HepG2 (cell line): Measurements from ENCODE around the gene SLIT1. TPM values are rescaled to one million over a fixed set of nuclear protein-coding genes. Genes with fewer than 3 reads are reported as not detected.

Experiments
- ATF7 ChIP-seq, 2 experiments: fragments of 450-650 bp in 1 of 2; sonication (generic) in 1 of 2; formaldehyde crosslinking in 1 of 2; IDR thresholded peaks; 2 replicates each; pipeline versions ENCODE4 v1.4.0 to v1.6.1; 2016 to 2020; ENCODE audit warnings: antibody characterized with exemption in 1 of 2, mild to moderate bottlenecking in 1 of 2, missing genetic modification reagents in 1 of 2
- DNMT3B ChIP-seq: conservative IDR thresholded peaks from 2 replicates; pipeline ENCODE4 v1.6.1; 2016; ENCODE audit warnings: missing biosample characterization, control low read depth
- FOXM1 ChIP-seq: sonication (generic); formaldehyde crosslinking; IDR thresholded peaks from 2 replicates; pipeline ENCODE4 v1.5.0; 2020; ENCODE audit warnings: missing genetic modification reagents
- FOXP1 ChIP-seq, 2 experiments: fragments of 450-650 bp in 1 of 2; IDR thresholded peaks; 2 replicates each; pipeline ENCODE4 v1.6.1; 2017 to 2018; ENCODE audit warnings: antibody characterized with exemption in 1 of 2
- JUN ChIP-seq: sonication (generic); formaldehyde crosslinking; IDR thresholded peaks from 2 replicates; pipeline ENCODE4 v1.4.0; 2020; ENCODE audit warnings: mild to moderate bottlenecking, missing genetic modification reagents
- LCORL ChIP-seq, 2 experiments: fragments of 450-650 bp in 1 of 2; sonication (generic) in 1 of 2; formaldehyde crosslinking in 1 of 2; IDR thresholded peaks; 2 replicates each; pipeline versions ENCODE4 v1.5.0 to v1.6.1; 2017 to 2020; ENCODE audit warnings: antibody characterized with exemption in 1 of 2, missing genetic modification reagents in 1 of 2
- NFRKB ChIP-seq: fragments of 450-650 bp; IDR thresholded peaks from 2 replicates; pipeline ENCODE4 v1.6.1; 2017
- RAD51 ChIP-seq: fragments of 450-650 bp; IDR thresholded peaks from 2 replicates; pipeline ENCODE4 v1.6.1; 2016; ENCODE audit warnings: borderline replicate concordance
- RBAK ChIP-seq: sonication (generic); formaldehyde crosslinking; IDR thresholded peaks from 2 replicates; pipeline ENCODE4 v1.5.1; 2020; ENCODE audit warnings: mild to moderate bottlenecking, missing genetic modification reagents
- SMARCC2 ChIP-seq: fragments of 450-650 bp; IDR thresholded peaks from 2 replicates; pipeline ENCODE4 v1.6.1; 2017; ENCODE audit warnings: antibody characterized with exemption, mild to moderate bottlenecking
- ZMYM3 ChIP-seq: sonication (generic); formaldehyde crosslinking; IDR thresholded peaks from 2 replicates; pipeline ENCODE4 v1.5.1; 2020; ENCODE audit warnings: mild to moderate bottlenecking, missing genetic modification reagents
- ZNF234 ChIP-seq: sonication (generic); formaldehyde crosslinking; conservative IDR thresholded peaks from 2 replicates; pipeline ENCODE4 v1.5.1; 2020; ENCODE audit warnings: mild to moderate bottlenecking, missing genetic modification reagents
- ZNF512B ChIP-seq: sonication (generic); formaldehyde crosslinking; IDR thresholded peaks from 2 replicates; pipeline ENCODE4 v1.5.1; 2020; ENCODE audit warnings: missing genetic modification reagents, mild to moderate bottlenecking, borderline replicate concordance
- ZNF564 ChIP-seq: sonication (generic); formaldehyde crosslinking; IDR thresholded peaks from 2 replicates; pipeline ENCODE4 v1.8.1; 2023; ENCODE audit warnings: mild to moderate bottlenecking, missing genetic modification reagents
- ZNF615 ChIP-seq: sonication (generic); formaldehyde crosslinking; IDR thresholded peaks from 2 replicates; pipeline ENCODE4 v1.5.0; 2020; ENCODE audit warnings: mild to moderate bottlenecking, missing genetic modification reagents, borderline replicate concordance
- ZNF619 ChIP-seq: sonication (generic); formaldehyde crosslinking; IDR thresholded peaks from 2 replicates; pipeline ENCODE4 v1.4.0; 2020; ENCODE audit warnings: mild to moderate bottlenecking, missing genetic modification reagents
- polyA plus RNA-seq, 8 experiments: library from polyadenylated mRNA; depleted of rRNA in 3 of 8; stranded (reverse) in 7 of 8; unstranded in 1 of 8; fragments of >200 nt; fragmentation: Illumina TruSeq in 4 of 8; extraction: Trizol in 4 of 8; gene quantifications; 2 replicates each; pipeline versions ENCODE4 v1.2.1 to v1.2.3, GENCODE V29; 2011 to 2016; ENCODE audit warnings: low read depth in 4 of 8, missing spikeins in 1 of 8, mixed read lengths in 1 of 8; ENCODE audit not compliant: insufficient read depth in 1 of 8
- total RNA-seq, 5 experiments: library from RNA; depleted of rRNA; stranded (reverse); fragments of >200 nt; fragmentation: Illumina TruSeq; extraction: Trizol; gene quantifications; 2 replicates each; pipeline ENCODE4 v1.2.3, GENCODE V29; 2016; ENCODE audit warnings: low read depth in 1 of 5
- TF ChIP-seq, protein P1 (sequence below): sonication (generic); formaldehyde crosslinking; IDR thresholded peaks from 2 replicates; pipeline ENCODE4 v1.4.0; 2020; ENCODE audit warnings: missing genetic modification reagents
- TF ChIP-seq, protein P2 (sequence below): sonication (generic); formaldehyde crosslinking; IDR thresholded peaks from 2 replicates; pipeline ENCODE4 v1.4.0; 2020; ENCODE audit warnings: missing genetic modification reagents, borderline replicate concordance
- TF ChIP-seq, protein P3 (sequence below): sonication (generic); formaldehyde crosslinking; IDR thresholded peaks from 2 replicates; pipeline ENCODE4 v1.5.0; 2020; ENCODE audit warnings: missing genetic modification reagents
- TF ChIP-seq, protein P4 (sequence below): sonication (generic); formaldehyde crosslinking; IDR thresholded peaks from 2 replicates; pipeline ENCODE4 v1.4.0; 2020; ENCODE audit warnings: mild to moderate bottlenecking, missing genetic modification reagents

The SLIT1 gene
- total and polyA plus RNA-seq, 2 of the 13 experiments (the other 11 are each of a cell fraction or from before 2014, with no cell fraction given): 0.09 to 0.33 TPM

DNA sequence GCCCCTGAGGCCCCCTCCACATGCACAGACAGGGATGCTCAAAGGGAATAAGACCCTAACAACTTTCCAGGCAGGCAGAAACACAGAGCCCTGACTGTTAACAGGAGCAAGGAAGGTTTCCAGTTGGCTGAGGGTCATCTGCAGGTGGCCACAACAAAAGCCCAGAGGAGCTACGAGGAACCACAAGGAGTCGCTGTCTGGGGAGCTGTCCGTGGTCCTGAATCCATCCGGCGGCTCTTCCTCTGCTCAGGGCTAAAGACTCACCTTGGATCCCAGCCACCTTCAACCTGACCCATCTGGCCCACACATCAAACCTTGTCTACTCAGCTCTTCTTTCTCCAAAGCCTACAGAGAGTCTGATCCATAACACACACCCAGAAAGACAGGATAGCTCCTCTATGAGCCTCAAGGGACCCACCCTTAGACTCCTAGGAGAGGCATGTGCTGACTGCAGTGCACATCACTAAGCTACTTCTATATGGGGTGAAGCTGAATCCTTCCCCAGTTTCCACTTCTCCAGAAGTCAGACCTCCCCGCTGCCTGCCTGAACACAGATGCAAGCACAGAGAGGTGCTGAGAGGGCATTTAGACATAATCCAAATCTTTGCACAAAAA, 104.0 kb downstream of the SLIT1 start (continued):
- TF ChIP-seq ATF7 (IDR thresholded peaks at IDR 0.05) (no peak), ATF7 (CRISPR knock-in tag; IDR thresholded peaks at IDR 0.05) (no peak), ZNF234 (CRISPR knock-in tag) (no peak; the same call in 1 of the 2 replicates), SMARCC2 (no peak), NFRKB (no peak), DNMT3B (CRISPR knock-in tag) (peak; percentile 98; the same call in 1 of the 2 replicates), RAD51 (no peak), ZNF619 (CRISPR knock-in tag) (0 out of 2 replicates have a peak, but pooled peaks have one; percentile 61), FOXP1 (IDR thresholded peaks at IDR 0.05) (no peak), FOXP1 (CRISPR knock-in tag; IDR thresholded peaks at IDR 0.05) (0 out of 2 replicates have a peak, but pooled peaks have one; percentile 16), RBAK (CRISPR knock-in tag) (no peak), ZNF564 (CRISPR knock-in tag) (peak; percentile 74; the same call in 1 of the 2 replicates), ZNF615 (CRISPR knock-in tag) (peak; percentile 78; the same call in 1 of the 2 replicates), LCORL (IDR thresholded peaks at IDR 0.05) (no peak), LCORL (CRISPR knock-in tag; IDR thresholded peaks at IDR 0.05) (no peak), ZNF512B (CRISPR knock-in tag) (no peak), JUN (no peak), ZMYM3 (CRISPR knock-in tag) (no peak), FOXM1 (CRISPR knock-in tag) (peak; percentile 86; the same call in 1 of the 2 replicates)
- TF ChIP-seq, protein P1, sequence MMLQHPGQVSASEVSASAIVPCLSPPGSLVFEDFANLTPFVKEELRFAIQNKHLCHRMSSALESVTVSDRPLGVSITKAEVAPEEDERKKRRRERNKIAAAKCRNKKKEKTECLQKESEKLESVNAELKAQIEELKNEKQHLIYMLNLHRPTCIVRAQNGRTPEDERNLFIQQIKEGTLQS: peak; percentile 87
- TF ChIP-seq, protein P2, sequence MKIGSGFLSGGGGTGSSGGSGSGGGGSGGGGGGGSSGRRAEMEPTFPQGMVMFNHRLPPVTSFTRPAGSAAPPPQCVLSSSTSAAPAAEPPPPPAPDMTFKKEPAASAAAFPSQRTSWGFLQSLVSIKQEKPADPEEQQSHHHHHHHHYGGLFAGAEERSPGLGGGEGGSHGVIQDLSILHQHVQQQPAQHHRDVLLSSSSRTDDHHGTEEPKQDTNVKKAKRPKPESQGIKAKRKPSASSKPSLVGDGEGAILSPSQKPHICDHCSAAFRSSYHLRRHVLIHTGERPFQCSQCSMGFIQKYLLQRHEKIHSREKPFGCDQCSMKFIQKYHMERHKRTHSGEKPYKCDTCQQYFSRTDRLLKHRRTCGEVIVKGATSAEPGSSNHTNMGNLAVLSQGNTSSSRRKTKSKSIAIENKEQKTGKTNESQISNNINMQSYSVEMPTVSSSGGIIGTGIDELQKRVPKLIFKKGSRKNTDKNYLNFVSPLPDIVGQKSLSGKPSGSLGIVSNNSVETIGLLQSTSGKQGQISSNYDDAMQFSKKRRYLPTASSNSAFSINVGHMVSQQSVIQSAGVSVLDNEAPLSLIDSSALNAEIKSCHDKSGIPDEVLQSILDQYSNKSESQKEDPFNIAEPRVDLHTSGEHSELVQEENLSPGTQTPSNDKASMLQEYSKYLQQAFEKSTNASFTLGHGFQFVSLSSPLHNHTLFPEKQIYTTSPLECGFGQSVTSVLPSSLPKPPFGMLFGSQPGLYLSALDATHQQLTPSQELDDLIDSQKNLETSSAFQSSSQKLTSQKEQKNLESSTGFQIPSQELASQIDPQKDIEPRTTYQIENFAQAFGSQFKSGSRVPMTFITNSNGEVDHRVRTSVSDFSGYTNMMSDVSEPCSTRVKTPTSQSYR (CRISPR knock-in tag): peak; percentile 72; the same call in 1 of the 2 replicates
- TF ChIP-seq, protein P3, sequence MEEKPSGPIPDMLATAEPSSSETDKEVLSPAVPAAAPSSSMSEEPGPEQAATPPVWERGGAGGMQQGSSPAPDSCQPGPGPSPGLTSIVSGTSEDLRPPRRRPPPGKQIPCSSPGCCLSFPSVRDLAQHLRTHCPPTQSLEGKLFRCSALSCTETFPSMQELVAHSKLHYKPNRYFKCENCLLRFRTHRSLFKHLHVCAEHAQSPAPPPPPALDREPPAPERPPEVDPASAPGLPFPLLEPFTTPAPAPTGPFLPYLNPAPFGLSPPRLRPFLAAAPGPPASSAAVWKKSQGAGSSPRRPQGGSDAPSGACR (CRISPR knock-in tag): peak; percentile 64; the same call in 1 of the 2 replicates
- TF ChIP-seq, protein P4, sequence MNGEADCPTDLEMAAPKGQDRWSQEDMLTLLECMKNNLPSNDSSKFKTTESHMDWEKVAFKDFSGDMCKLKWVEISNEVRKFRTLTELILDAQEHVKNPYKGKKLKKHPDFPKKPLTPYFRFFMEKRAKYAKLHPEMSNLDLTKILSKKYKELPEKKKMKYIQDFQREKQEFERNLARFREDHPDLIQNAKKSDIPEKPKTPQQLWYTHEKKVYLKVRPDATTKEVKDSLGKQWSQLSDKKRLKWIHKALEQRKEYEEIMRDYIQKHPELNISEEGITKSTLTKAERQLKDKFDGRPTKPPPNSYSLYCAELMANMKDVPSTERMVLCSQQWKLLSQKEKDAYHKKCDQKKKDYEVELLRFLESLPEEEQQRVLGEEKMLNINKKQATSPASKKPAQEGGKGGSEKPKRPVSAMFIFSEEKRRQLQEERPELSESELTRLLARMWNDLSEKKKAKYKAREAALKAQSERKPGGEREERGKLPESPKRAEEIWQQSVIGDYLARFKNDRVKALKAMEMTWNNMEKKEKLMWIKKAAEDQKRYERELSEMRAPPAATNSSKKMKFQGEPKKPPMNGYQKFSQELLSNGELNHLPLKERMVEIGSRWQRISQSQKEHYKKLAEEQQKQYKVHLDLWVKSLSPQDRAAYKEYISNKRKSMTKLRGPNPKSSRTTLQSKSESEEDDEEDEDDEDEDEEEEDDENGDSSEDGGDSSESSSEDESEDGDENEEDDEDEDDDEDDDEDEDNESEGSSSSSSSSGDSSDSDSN: 0 out of 2 replicates have a peak, but pooled peaks have one; percentile 23
